ENCODE data around the gene LSAMP.

Gene LSAMP

DNA sequence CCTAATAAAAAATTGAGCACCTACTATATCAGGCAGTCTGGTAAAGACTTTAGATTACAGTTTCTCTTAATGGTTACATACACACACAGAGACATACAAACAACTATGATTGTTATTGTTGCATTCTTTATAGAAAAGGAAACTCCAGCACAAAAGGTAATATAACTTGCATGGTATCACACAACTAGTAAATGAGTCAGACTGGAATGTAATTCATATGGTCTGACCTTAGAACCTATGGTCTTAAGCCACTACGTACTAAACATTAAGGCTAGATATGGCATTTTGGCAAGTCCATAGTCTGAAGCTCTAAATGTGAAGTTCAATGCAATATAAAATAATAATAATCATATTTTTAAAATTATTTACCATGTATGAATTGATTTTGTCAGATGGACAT, 380.6 kb downstream of the LSAMP start:
- no peak for DNase-seq (ENCODE audit: low read depth in 2 of 2, low spot score in 1 of 2)

DNA sequence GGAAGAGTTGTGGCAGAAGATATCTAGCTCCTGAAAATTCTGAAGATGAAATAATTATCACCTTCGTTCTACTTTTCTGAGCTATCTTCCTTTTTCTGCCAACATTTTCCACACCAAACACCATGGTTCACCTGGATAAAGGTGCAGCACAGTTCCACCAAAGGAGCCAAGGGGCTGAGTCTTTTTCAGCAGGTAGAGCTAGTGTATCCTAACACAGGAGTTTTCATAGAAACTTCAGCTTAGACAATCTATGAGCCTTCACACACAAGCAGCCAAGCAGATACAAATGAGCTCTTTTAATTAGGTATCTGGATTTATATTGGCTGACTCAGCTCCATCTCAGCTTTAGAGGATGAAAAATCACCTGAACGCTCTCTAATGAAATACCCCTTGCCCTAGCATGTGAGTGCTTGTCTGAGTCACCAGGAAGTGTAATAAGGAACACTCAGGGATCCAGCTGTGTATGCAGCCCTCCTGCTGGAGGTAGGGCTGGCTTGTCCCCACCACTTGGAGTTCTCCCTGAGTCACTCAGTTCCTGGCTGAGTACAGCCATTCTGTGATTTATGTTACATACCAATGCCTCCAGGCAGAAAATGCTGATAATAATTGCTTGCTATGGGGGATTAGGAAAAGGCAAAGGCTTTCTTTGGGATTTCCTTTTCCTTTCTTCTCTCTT, 385.7 kb downstream of the LSAMP start:
- DNase-seq (ENCODE audit: low read depth in 2 of 2, low spot score in 1 of 2): no peak

DNA sequence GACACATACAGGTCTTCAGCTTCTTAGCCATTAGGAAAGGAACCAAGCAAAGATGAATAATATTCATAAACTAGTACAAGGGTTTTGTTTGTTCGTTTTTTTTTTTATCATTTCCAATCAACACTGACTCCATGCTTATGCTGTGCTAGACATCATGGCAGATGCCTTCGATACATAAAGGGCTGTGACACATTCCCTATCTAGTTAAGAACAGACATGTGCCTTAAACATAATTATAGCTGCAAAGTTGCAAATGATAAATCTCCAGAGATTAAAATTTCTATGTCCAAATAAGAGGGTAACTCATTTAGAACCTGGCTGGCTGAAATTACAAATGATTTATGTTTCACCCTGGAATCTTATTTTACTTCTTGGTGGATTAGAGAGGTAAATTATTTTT, 386.4 kb downstream of the LSAMP start:
- no peak for DNase-seq (ENCODE audit: low read depth in 2 of 2, low spot score in 1 of 2)

DNA sequence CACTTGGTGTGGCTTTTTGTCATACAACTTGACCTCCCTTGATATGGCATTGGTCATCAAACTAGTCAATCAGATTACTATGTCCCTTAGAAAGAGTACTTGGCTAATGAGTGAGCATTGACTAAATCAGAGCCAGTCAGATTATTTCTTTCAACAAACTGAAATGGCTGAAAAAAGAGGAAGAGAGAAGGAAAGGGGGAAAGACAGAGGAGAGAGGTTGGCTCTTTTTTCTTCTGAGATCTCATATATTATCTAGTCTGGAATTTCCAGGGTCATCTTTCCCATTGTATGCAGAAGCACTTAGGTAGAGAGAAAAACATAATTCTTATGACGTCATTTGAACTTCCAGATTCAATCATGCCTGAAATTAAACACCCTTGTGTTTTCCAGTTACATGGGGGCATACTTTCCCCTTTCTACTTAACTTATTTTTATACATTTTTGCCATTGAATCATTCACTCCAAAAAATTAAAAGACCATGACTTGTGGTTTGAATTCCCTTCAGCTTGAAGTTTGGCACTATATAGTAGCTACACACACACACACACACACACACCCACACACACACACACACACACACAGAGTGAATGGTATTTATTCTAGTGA, 387.8 kb downstream of the LSAMP start:
- no peak for DNase-seq (ENCODE audit: low read depth in 2 of 2, low spot score in 1 of 2)

- no peak for DNase-seq (ENCODE audit: low read depth in 2 of 2, low spot score in 1 of 2)
Observed at GRCh38 chr3:116056280-116056679, 389.0 kb downstream of the LSAMP start.

DNA sequence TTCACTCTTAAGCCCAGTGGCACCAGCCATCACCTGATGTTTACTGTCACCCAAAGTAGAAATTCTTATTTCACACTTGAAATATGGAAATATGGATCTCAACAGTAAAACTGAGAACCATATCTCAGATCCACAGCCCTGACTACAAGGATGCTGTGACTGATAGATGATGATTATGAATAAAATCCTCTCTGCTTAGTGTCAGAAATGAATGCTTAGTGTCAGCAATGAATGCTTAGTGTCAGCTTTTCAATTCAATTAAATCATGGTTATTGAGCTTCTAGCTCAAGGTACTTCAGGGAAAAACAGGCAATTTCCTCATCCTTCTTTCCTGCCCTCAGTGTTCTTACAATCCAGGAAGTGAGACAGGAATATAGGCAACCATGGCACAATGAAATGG, 392.3 kb downstream of the LSAMP start:
- DNase-seq (ENCODE audit: low read depth in 2 of 2, low spot score in 1 of 2): no peak

GRCh38 chr3:116052602-116053001, 392.7 kb downstream of the LSAMP start:
- DNase-seq (ENCODE audit: low read depth in 2 of 2, low spot score in 1 of 2): no peak

DNA sequence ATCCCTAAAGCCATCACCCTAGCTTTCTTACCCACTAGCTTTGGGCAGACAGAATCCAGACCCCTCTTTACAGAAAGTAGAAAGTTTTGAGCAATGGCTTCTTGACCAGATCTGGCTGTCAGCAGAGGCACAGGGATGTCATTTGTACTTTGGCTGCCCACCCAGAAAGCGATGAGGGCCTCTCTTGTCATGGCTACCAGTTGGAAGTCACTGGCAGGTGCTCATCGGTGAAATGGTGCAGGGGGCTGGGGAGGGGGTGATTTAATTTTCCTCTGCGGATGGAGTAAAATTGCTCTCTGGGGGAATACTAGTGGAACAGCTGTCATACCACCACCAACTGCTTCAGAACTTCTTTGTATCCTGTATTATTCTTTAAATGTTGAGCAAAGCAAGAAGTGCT, 393.7 kb downstream of the LSAMP start:
- no peak for DNase-seq (ENCODE audit: low read depth in 2 of 2, low spot score in 1 of 2)

- no peak for DNase-seq (ENCODE audit: low read depth in 2 of 2, low spot score in 1 of 2)
Observed at GRCh38 chr3:116051040-116051439, 394.2 kb downstream of the LSAMP start.

- DNase-seq (ENCODE audit: low read depth in 2 of 2, low spot score in 1 of 2): no peak
Observed at GRCh38 chr3:116050311-116050915, 394.9 kb downstream of the LSAMP start.

GRCh38 chr3:116048991-116049390, 396.3 kb downstream of the LSAMP start:
- no peak for DNase-seq (ENCODE audit: low read depth in 2 of 2, low spot score in 1 of 2)

- no peak for DNase-seq (ENCODE audit: low read depth in 2 of 2, low spot score in 1 of 2)
Observed at GRCh38 chr3:116046350-116046749, 398.9 kb downstream of the LSAMP start.

GRCh38 chr3:116045314-116045713, 400.0 kb downstream of the LSAMP start:
- no peak for DNase-seq (ENCODE audit: low read depth in 2 of 2, low spot score in 1 of 2)

DNA sequence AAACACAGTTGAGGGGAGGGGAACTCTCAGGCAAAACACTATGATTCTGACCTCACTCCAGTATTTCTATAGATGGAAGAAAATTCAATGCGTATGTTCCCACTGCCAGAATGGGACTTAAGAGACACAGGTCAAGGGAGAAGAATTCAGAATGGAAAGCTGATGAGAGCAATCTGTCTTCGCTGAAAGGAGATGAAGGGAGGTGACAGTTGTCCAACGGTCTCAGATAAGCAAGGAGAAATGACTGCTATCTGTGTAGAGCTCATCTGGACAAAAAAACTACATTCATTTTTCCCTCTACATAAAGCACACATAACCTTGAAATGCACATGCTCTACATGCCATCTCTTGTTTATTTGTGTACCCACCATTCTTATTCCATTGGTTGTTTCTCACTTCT, 405.1 kb downstream of the LSAMP start:
- no peak for DNase-seq (ENCODE audit: low read depth in 2 of 2, low spot score in 1 of 2)

DNA sequence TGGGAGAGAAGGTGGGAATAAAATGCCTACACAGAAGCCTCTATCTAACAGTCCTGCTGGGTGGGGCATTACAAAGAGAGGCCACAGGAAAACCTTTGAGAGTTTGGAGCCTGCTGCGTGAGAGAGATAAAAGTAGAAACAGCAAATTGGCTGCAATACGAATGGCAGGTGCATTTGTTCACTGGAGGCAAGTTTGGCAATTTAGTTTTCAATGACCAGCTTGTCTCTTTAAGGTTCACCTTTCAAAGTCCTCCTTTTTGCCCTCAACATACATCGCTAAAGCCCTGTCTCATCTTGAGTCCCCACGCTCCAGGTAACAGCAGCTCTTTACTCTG, 405.7 kb downstream of the LSAMP start:
- no peak for DNase-seq (ENCODE audit: low read depth in 2 of 2, low spot score in 1 of 2)

GRCh38 chr3:116038968-116039650, 406.2 kb downstream of the LSAMP start:
- DNase-seq (ENCODE audit: low read depth in 2 of 2, low spot score in 1 of 2): no peak

GRCh38 chr3:116037954-116038911, 407.1 kb downstream of the LSAMP start:
- no peak for DNase-seq (ENCODE audit: low read depth in 2 of 2, low spot score in 1 of 2)

GRCh38 chr3:116035429-116035828, 409.9 kb downstream of the LSAMP start:
- DNase-seq (ENCODE audit: low read depth in 2 of 2, low spot score in 1 of 2): no peak

DNA sequence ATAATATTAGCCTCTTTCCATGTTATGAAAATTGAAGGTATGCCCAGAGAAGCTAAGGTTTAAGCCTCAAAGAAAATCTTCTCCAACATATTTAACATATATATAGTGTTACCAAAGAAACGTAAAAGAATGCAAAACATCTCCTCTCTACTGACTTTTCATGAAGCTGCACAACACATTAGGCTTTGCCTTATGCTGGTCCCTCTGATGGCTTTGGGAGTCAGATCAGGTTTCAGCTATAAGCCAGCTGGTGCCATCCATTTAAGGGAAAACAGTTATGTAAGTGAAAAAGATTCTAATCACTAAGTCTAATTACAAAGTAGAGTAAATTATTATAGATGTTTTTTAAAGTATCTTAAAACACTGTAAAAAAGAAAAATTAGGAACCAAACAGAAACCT, 410.5 kb downstream of the LSAMP start:
- no peak for DNase-seq (ENCODE audit: low read depth in 2 of 2, low spot score in 1 of 2)

- no peak for DNase-seq (ENCODE audit: low read depth in 2 of 2, low spot score in 1 of 2)
Observed at GRCh38 chr3:116034086-116034485, 411.2 kb downstream of the LSAMP start.

DNA sequence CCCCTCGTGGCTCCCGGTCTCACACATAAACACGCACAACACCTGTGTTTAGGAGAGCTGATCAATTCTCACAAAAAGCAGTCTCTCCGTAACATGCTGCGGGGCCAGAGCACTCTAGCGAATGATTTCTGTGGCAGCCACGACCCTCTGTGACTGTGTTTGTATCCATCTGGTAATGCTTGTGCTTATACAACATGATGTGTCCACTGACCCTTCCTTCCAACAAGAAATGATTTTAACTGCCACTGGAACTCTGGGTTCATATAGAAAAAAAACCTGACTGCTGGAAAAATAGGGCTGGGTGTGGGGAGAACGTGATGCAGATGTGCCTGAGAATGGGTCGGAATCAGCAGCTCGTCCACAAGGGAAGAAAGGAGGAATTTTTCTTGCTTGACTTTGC, 411.8 kb downstream of the LSAMP start:
- DNase-seq (ENCODE audit: low read depth in 2 of 2, low spot score in 1 of 2): no peak
